SK-N-SH (cell line): ENCODE measurements around the gene B3GALT5. TPM values are rescaled to one million over a fixed set of nuclear protein-coding genes. Genes with fewer than 3 reads are reported as not detected.
"Not testable (repeated sequence)": the region's sequence is repeated elsewhere in the genome, so short reads cannot be mapped to it uniquely, and the experiment has no call there.

Experiments used
- CTCF ChIA-PET: fragments of 300-600, 350-600 bp; formaldehyde crosslinking; extraction: SDS; loops from one replicate; lab custom pipeline; 2021; lab: Yijun Ruan, JAX
- POLR2A ChIA-PET: fragments of 350-600 bp; sonication (Branson Sonifier 250); formaldehyde crosslinking; extraction: SDS; loops from one replicate; lab custom pipeline; 2020; ENCODE audit warnings: antibody characterized with exemption, inconsistent platforms; lab: Yijun Ruan, JAX
- DNase-seq: peaks from one replicate; pipeline ENCODE4 v3.0.0; 2012
- H2AFZ ChIP-seq: fragments of 200-600 bp; sonication (generic); 2 replicates; pipeline ENCODE4 v1.8.1; 2016; ENCODE audit warnings: antibody characterized with exemption, mild to moderate bottlenecking, low read depth
- H3F3A ChIP-seq: fragments of 200-600 bp; sonication (generic); replicated peaks from 2 replicates; pipeline ENCODE3; 2016; ENCODE audit warnings: antibody characterized with exemption, mild to moderate bottlenecking; ENCODE audit not compliant: insufficient read depth
- H3K27ac ChIP-seq, 2 experiments: fragments of 200-500 bp in 1 of 2; fragments of 200-600 bp in 1 of 2; sonication (Bioruptor generic) in 1 of 2; sonication (generic), shearing (Covaris generic) in 1 of 2; 2 replicates each; pipeline versions ENCODE4 v1.5.1 to v1.6.1; 2014 to 2016; ENCODE audit warnings: low read depth in 2 of 2, inconsistent platforms in 1 of 2, low read length in 1 of 2, mild to moderate bottlenecking in 1 of 2, mixed read lengths in 1 of 2
- H3K27me3 ChIP-seq: fragments of 200-600 bp; sonication (generic), shearing (Covaris generic); 2 replicates; pipeline ENCODE4 v1.6.1; 2016; ENCODE audit warnings: mixed run types; ENCODE audit not compliant: insufficient read depth
- H3K36me3 ChIP-seq, 2 experiments: fragments of 200-500 bp in 1 of 2; fragments of 200-600 bp in 1 of 2; sonication (Bioruptor generic) in 1 of 2; sonication (generic) in 1 of 2; replicated peaks in 1 of 2; 2 replicates each; pipeline versions ENCODE3 to v1.5.1; 2014 to 2016; ENCODE audit warnings: low read length in 1 of 2, mild to moderate bottlenecking in 1 of 2; ENCODE audit not compliant: insufficient read depth in 2 of 2, control insufficient read depth in 1 of 2
- H3K4me1 ChIP-seq, 2 experiments: fragments of 200-500 bp in 1 of 2; fragments of 200-600 bp in 1 of 2; sonication (Bioruptor generic) in 1 of 2; sonication (generic), shearing (Covaris generic) in 1 of 2; 2 replicates each; pipeline versions ENCODE4 v1.5.1 to v1.6.1; 2014 to 2016; ENCODE audit warnings: low read depth in 1 of 2, low read length in 1 of 2, mixed run types in 1 of 2; ENCODE audit not compliant: insufficient read depth in 2 of 2, control insufficient read depth in 1 of 2
- H3K4me2 ChIP-seq: fragments of 200-600 bp; sonication (generic), shearing (Covaris generic); 2 replicates; pipeline ENCODE4 v1.6.1; 2017; ENCODE audit warnings: mixed run types
- H3K4me3 ChIP-seq, 2 experiments: fragments of 200-500 bp in 1 of 2; fragments of 200-600 bp in 1 of 2; sonication (Bioruptor generic) in 1 of 2; sonication (generic), shearing (Covaris generic) in 1 of 2; 2 replicates each; pipeline versions ENCODE4 v1.5.1 to v1.8.1; 2014 to 2016; ENCODE audit warnings: low read depth in 2 of 2, inconsistent platforms in 1 of 2, low read length in 1 of 2, mild to moderate bottlenecking in 1 of 2, mixed read lengths in 1 of 2, moderate library complexity in 1 of 2
- H3K79me2 ChIP-seq: fragments of 200-600 bp; sonication (generic); 2 replicates; pipeline ENCODE4 v1.8.1; 2017; ENCODE audit warnings: mild to moderate bottlenecking; ENCODE audit not compliant: insufficient read depth
- H3K9ac ChIP-seq: fragments of 200-600 bp; sonication (generic); 2 replicates; pipeline ENCODE4 v1.6.1; 2017; ENCODE audit warnings: mixed run types
- H3K9me2 ChIP-seq: fragments of 200-600 bp; sonication (generic); 2 replicates; pipeline ENCODE4 v1.6.1; 2017; ENCODE audit warnings: mixed run types
- H3K9me3 ChIP-seq: fragments of 200-600 bp; sonication (generic); 2 replicates; pipeline ENCODE4 v1.6.1; 2017; ENCODE audit warnings: mixed run types, mild to moderate bottlenecking, moderate library complexity
- H4K20me1 ChIP-seq: fragments of 200-600 bp; sonication (generic); 2 replicates; pipeline ENCODE4 v1.6.1; 2017; ENCODE audit warnings: mild to moderate bottlenecking, mixed run types; ENCODE audit not compliant: insufficient read depth
- EZH2phosphoT487 ChIP-seq: fragments of 200-600 bp; sonication (generic); IDR thresholded peaks from 2 replicates; pipeline ENCODE4 v1.6.1; 2017; ENCODE audit warnings: low read depth, mixed run types, mild to moderate bottlenecking, antibody characterized with exemption, moderate library complexity, borderline replicate concordance
- GABPA ChIP-seq: IDR thresholded peaks from 2 replicates; pipeline ENCODE4 v1.4.0; 2012; ENCODE audit warnings: low read depth, mild to moderate bottlenecking
- JUND ChIP-seq: IDR thresholded peaks from 2 replicates; pipeline ENCODE4 v1.4.0; 2012
- RAD21 ChIP-seq: IDR thresholded peaks from 2 replicates; pipeline ENCODE4 v1.6.1; 2012; ENCODE audit warnings: mild to moderate bottlenecking, low read length
- SMC3 ChIP-seq: IDR thresholded peaks from 2 replicates; pipeline ENCODE4 v1.6.1; 2012; ENCODE audit warnings: low read depth, low read length, improper control_type of control experiment
- USF1 ChIP-seq: IDR thresholded peaks from 2 replicates; pipeline ENCODE4 v1.4.0; 2012; ENCODE audit warnings: low read depth, borderline replicate concordance
- WGBS: methylation state at CpG from one replicate; pipeline ENCODE4 v1.1.6; 2017; ENCODE audit warnings: low lambda C conversion rate; 5-methylcytosine and 5-hydroxymethylcytosine counted together
- polyA plus RNA-seq, 3 experiments: library from polyadenylated mRNA; depleted of rRNA; stranded (reverse); fragments of >200 nt; gene quantifications; 2 replicates each; pipeline ENCODE4 v1.2.3, GENCODE V29; 2012

B3GALT5 gene
- polyA plus RNA-seq, 1 of the 3 experiments (the other 2 are of a cell fraction) = 0.35 TPM

DNA sequence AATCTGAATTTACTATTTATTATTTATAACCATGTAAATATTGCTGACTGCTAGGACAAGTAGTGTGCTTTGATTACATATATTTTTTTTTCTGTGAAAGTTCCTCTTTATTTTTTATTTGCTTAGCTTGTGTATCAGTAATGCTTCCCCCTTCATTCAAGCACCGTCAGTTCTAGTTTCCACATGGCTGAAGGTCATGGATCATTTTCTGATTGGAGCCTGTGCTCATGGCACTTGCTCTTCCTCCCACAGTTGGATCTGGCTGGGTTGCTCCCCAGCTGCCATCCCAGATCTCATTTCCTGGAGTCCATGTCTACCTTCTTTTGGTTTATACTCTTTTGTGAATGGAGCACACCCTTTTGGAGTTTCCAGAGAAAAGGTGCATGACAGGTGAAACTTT lies 75.3 kb downstream of the B3GALT5 start:
- Histone ChIP-seq H3K4me1 (no peaks in the 10 kb centered on the region), H2AFZ (no peak overlapping the region), H3K4me2 (no peak overlapping the region), H3K27ac (no peak overlapping the region), H3K9me2 (no peaks in the 10 kb centered on the region), H3K36me3 (no peaks in the 10 kb centered on the region), H3K9me3 (no peaks in the 10 kb centered on the region)
- TF ChIP-seq GABPA (no peak), EZH2phosphoT487 (no peak), JUND (no peak), USF1 (no peak), SMC3 (no peak)
- TF ChIP-seq, all 33 proteins: peak for 0
- Histone ChIP-seq H3K4me3 (no peak overlapping the region), H3K27me3 (no peaks in the 10 kb centered on the region), H4K20me1 (no peaks in the 10 kb centered on the region), H3F3A (no peaks in the 10 kb centered on the region), H3K9ac (no peak overlapping the region), H3K79me2 (no peaks in the 10 kb centered on the region)
- ChIA-PET CTCF (interaction anchor here (1.3 kb wide), 1 partner anchor 14 kb away, joined by 3 read pairs; no protein-coding TSS in a partner anchor), POLR2A (no interaction called here)
- WGBS = 63% methylated on average over 1 of the region's 1 CpG
- no peak for DNase-seq

DNA sequence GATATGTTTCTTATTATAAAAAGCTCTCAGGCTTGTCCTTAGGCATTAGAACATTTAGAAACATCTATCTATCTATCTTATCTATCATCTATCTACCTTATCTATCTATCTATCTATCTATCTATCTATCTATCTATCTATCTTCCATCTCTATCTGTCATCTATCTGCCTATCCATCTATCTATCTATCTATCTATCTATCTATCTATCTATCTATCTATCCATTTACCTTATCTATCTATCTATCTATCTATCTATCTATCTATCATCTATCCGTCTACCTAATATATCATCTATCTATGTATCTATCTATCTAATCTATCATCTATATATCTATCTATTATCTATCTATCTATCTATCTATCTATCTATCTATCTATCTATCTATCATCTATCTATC lies 77.1 kb downstream of the B3GALT5 start:
- H2AFZ ChIP-seq, H3K4me1 ChIP-seq, H3K79me2 ChIP-seq, POLR2A ChIA-PET, H3K36me3 ChIP-seq, H3K4me3 ChIP-seq, H3K9me2 ChIP-seq, H3K27me3 ChIP-seq, DNase-seq, CTCF ChIA-PET, H3F3A ChIP-seq, H3K27ac ChIP-seq, H4K20me1 ChIP-seq, H3K4me2 ChIP-seq, H3K9me3 ChIP-seq, H3K9ac ChIP-seq: not testable (repeated sequence)
- 83% methylated on average over 1 of the region's 1 CpG for WGBS

DNA sequence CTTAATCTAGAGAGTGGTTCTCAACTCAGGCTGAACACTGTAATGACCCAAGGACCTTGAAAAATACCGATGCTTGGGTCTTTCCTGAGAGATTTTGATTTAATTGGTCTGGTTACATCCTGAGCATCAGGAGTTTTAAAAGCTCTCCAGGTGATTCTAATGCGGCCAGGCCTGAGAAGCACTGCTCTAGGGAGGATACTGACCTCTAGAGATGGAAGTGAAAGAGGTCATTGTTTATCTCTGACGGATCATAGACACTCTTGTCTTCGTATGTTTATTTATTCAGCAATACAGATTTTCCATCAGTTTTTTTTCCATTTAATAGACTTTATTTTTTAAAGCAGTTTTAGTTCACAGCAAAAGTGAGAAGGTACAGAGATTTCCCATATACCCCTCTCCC lies 77.7 kb downstream of the B3GALT5 start:
- H2AFZ ChIP-seq = no peak overlapping the region
- CTCF ChIA-PET = no interaction called here
- H4K20me1 ChIP-seq = no peaks in the 10 kb centered on the region
- H3K79me2 ChIP-seq = no peaks in the 10 kb centered on the region
- no peak for TF ChIP-seq EZH2phosphoT487
- peak; percentile 20; the same call in 1 of the 2 replicates for TF ChIP-seq RAD21
- no peaks in the 10 kb centered on the region for H3K36me3 ChIP-seq
- H3F3A ChIP-seq = no peaks in the 10 kb centered on the region
- H3K4me2 ChIP-seq = no peak overlapping the region
- no peak overlapping the region for H3K4me3 ChIP-seq
- WGBS = 54% methylated on average over 4 of the region's 4 CpGs
- no peak overlapping the region for H3K9ac ChIP-seq
- no peaks in the 10 kb centered on the region for H3K9me2 ChIP-seq
- H3K9me3 ChIP-seq = no peaks in the 10 kb centered on the region
- no peak overlapping the region for H3K27ac ChIP-seq
- no peaks in the 10 kb centered on the region for H3K4me1 ChIP-seq
- no peak for DNase-seq
- POLR2A ChIA-PET = no interaction called here
- no peaks in the 10 kb centered on the region for H3K27me3 ChIP-seq
